GM21825 (cell line): ENCODE results near the gene PSAPL1.

Experiments used
- ATAC-seq: cut with Tn5 transposase; IDR thresholded peaks from one replicate; pipeline ENCODE4 v1.9.1; 2021; ENCODE audit warnings: mild to moderate bottlenecking, moderate library complexity; ENCODE audit not compliant: unreplicated experiment

The PSAPL1 gene

GRCh38 chr4:7383266-7383665, 51.5 kb downstream of the PSAPL1 start:
- ATAC-seq: no peak

GRCh38 chr4:7382634-7383014, 52.1 kb downstream of the PSAPL1 start:
- ATAC-seq: no peak

- no peak for ATAC-seq
Measured at GRCh38 chr4:7381890-7382633, 52.7 kb downstream of the PSAPL1 start.

GRCh38 chr4:7381221-7381889, 53.4 kb downstream of the PSAPL1 start:
- no peak for ATAC-seq
